ENCODE results near the gene CISD3.

The CISD3 gene

GRCh38 chr17:38746849-38747462, 16.8 kb downstream of the CISD3 start:
- DNase-seq, result no peak

GRCh38 chr17:38747463-38748148, 17.5 kb downstream of the CISD3 start:
- DNase-seq, result no peak

GRCh38 chr17:38748149-38748891, 18.2 kb downstream of the CISD3 start, which contains the start of gene PCGF2:
PCGF2 (minus strand) TSS chr17:38748336; CDS start chr17:38740402, 7,934 bp downstream.
- no peak for DNase-seq

- no peak for DNase-seq
These were observed 18.7 kb downstream of the CISD3 start for GRCh38 chr17:38748892-38749222.

GRCh38 chr17:38749223-38750043, 19.3 kb downstream of the CISD3 start:
- DNase-seq, result peak; percentile 33

GRCh38 chr17:38750044-38750311, 19.8 kb downstream of the CISD3 start:
- no peak for DNase-seq

- DNase-seq, result peak; percentile 45
These were observed 20.4 kb downstream of the CISD3 start for GRCh38 chr17:38750312-38751121.

- DNase-seq, result no peak
These were observed 21.1 kb downstream of the CISD3 start for GRCh38 chr17:38751144-38751807.

- DNase-seq, result peak; percentile 82
These were observed 21.7 kb downstream of the CISD3 start for GRCh38 chr17:38751808-38752307.

GRCh38 chr17:38752308-38753070, 22.3 kb downstream of the CISD3 start, which contains the start of gene PSMB3:
PSMB3 (plus strand) TSS chr17:38752741; CDS start chr17:38752827, 86 bp downstream.
- DNase-seq, result peak; percentile 100

- DNase-seq, result no peak
These were observed 22.9 kb downstream of the CISD3 start for GRCh38 chr17:38753071-38753506.

GRCh38 chr17:38761612-38762011, 31.5 kb downstream of the CISD3 start:
- peak; percentile 58 for DNase-seq

GRCh38 chr17:38762231-38762630, 32.1 kb downstream of the CISD3 start:
- DNase-seq, result no peak

- DNase-seq, result no peak
These were observed 36.2 kb downstream of the CISD3 start for GRCh38 chr17:38766341-38766740.

- DNase-seq, result no peak
These were observed 38.3 kb downstream of the CISD3 start for GRCh38 chr17:38768417-38768816.

GRCh38 chr17:38773258-38773657, 43.1 kb downstream of the CISD3 start:
- DNase-seq, result no peak

GRCh38 chr17:38777641-38778250, 47.6 kb downstream of the CISD3 start:
- no peak for DNase-seq

- no peak for DNase-seq
These were observed 50.0 kb downstream of the CISD3 start for GRCh38 chr17:38779965-38780752.

- no peak for DNase-seq
These were observed 53.1 kb downstream of the CISD3 start for GRCh38 chr17:38783227-38783626.

Data from hematopoietic multipotent progenitor cell treated with erythropoietin and hydrocortisone succinate and interleukin-3 and kit ligand, for 8 days (in vitro differentiated cells).